Coronary artery (tissue), 2 donors: ENCODE data around the gene TNS3.

Experiments
- DNase-seq: peaks from one replicate; pipeline ENCODE4 v3.0.0-alpha.2; 2017; ENCODE audit warnings: low spot score
- H3K27ac ChIP-seq, 2 donors: fragments of 200-600 bp; sonication (generic); one replicate each; pipeline ENCODE4 v1.5.1; 2016 to 2019
- H3K4me3 ChIP-seq: fragments of 200-600 bp; sonication (generic); 2 replicates; pipeline ENCODE4 v1.5.1; 2016; ENCODE audit warnings: mild to moderate bottlenecking, moderate library complexity
- TF ChIP-seq, protein P1 (sequence below): fragments of 200-600 bp; sonication (generic); IDR thresholded peaks from one replicate; pipeline ENCODE4 v1.5.1; 2019; ENCODE audit warnings: antibody characterized with exemption

The TNS3 gene

DNA sequence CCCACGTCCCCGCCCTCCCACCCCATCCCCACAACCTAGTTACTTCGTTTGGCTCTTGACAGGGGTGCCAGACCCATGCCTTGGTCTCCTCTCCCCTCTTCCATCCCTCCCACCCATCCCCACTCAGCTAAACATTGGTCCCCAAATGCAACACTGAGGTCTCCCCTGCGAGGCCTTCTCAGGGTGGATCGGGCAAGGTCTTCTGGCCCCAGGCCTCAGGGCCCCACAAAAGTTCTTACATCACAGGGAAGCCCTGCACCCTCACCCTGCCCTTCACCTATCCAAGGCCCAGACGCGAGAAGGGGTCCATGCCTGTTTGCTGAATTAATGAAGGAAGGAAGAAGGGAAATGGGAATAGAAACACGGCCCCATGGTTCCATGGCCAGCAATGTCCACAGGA lies 32.0 kb downstream of the TNS3 start:
- TF ChIP-seq, protein P1, sequence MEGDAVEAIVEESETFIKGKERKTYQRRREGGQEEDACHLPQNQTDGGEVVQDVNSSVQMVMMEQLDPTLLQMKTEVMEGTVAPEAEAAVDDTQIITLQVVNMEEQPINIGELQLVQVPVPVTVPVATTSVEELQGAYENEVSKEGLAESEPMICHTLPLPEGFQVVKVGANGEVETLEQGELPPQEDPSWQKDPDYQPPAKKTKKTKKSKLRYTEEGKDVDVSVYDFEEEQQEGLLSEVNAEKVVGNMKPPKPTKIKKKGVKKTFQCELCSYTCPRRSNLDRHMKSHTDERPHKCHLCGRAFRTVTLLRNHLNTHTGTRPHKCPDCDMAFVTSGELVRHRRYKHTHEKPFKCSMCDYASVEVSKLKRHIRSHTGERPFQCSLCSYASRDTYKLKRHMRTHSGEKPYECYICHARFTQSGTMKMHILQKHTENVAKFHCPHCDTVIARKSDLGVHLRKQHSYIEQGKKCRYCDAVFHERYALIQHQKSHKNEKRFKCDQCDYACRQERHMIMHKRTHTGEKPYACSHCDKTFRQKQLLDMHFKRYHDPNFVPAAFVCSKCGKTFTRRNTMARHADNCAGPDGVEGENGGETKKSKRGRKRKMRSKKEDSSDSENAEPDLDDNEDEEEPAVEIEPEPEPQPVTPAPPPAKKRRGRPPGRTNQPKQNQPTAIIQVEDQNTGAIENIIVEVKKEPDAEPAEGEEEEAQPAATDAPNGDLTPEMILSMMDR: no peak
- no peak for DNase-seq
- Histone ChIP-seq H3K27ac (no peak overlapping the region), H3K4me3 (no peak overlapping the region)

DNA sequence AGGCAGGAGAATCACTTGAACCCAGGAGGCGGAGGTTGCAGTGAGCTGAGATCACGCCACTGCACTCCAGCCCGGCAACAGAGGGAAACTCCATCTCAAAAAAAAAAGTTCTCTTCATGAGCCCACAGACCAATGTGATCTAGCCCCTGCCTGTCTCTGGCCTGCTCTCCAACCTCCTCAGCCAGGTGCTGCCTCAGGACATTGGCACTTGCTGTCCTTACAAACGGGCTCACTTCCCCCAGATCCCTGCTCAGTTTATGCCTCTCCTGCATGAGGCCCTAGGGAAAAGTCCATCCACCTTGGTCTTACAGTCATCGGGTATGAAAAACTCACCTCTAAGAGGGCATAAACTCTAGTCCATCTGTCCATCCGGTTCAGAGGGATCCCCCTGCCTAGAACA lies 32.5 kb downstream of the TNS3 start:
- DNase-seq: no peak
- Histone ChIP-seq H3K27ac (no peak overlapping the region), H3K4me3 (no peak overlapping the region)
- TF ChIP-seq, protein P1: no peak

DNA sequence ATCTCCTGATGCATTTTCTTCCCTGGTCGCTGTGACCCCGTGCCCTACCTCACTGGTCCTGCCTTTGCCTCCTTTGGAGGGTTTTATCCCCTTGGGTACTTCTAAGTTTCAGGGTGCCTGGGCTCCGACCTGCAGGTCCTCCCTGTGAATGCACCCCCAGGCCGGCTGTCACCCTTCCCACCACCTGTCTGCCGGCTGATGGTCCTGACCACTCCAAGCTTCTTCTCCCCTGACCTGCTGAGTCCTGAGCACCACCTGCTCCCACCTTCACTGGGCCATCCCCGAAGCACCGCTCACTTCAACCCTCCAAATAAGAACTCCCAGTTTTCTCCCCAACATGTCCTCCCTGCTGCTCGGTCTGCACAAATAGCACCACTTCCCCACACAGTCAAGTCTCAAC lies 33.4 kb downstream of the TNS3 start:
- Histone ChIP-seq H3K4me3 (no peak overlapping the region), H3K27ac (no peak overlapping the region)
- TF ChIP-seq, protein P1: no peak
- DNase-seq: no peak

DNA sequence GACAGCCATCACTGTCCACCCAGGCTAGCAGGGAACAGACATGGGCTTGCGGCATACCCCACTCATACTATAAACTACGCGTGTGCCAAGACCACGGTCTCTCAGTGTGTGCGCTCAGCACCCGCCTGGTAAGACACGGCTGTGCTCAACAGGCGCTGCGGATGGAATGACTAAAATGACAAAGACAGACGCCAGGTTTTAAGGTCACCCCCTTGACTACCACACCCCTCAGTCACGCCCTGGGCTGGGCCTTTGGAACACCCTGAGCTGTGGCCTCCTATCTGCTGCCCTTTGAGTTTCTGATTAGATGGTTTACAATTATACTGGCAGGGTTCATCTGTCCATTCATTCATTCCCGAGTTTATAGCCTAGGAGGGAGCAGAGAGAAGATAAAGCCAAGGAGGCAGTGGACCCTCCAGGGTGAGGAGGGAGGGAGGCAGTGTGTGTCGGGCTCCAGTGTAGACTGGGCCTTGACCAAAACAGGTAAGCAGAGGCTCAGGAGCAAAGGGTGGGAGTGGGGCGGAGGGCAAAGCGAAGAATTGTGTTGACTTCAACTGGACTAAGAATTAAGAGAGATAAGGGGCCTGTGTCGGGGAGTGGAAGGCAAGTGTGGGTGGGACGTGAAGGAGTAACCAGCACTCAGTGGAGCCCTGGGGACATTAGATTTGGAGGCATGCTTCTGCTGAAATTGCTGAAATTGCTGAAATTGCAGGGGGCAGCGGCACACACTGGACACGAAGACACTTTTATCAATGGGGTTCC lies 35.0 kb downstream of the TNS3 start:
- Histone ChIP-seq H3K4me3 (no peak overlapping the region), H3K27ac (no peak overlapping the region)
- DNase-seq: no peak
- TF ChIP-seq, protein P1: no peak

DNA sequence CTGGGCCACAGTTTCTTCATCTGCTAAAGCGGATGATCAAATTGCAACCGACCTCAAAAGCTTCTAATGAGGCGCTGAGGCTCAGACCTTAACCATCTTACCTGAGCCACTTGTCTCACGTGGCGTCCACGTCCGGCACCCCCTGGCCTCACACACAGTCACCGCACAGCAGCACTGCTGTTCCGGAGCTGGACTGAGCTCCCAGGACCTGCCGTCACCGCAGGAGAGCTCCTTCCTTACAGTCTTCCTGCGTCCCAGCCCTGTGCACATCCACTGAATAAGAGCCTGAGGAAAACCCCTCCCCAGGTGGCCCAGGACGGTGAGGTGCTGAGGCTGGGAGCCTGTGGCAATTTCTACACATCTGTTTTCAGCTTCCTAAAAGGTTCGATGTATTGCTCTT lies 35.7 kb downstream of the TNS3 start:
- no peak for DNase-seq
- TF ChIP-seq, protein P1: no peak
- Histone ChIP-seq H3K27ac (no peak overlapping the region), H3K4me3 (no peak overlapping the region)

DNA sequence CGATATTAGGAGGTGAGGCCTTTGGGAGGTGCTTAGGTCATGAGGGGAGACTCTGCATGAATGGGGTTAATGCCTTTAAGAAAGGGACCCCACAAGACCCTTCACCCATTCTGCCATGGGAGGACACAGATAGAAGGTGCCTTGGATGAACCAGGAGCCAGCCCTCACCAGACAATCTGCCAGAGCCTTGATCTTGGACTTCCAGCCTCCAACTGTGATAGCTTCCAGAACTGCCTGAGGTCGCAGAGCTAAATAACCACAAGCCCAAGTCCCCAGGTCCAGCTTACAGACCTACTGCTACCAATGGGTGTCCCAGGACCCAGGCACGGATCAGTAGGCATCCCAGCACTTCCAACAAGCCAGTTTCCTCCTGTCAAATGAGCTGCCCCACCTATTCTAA lies 37.5 kb downstream of the TNS3 start:
- Histone ChIP-seq H3K27ac (no peak overlapping the region), H3K4me3 (no peak overlapping the region)
- no peak for DNase-seq
- TF ChIP-seq, protein P1: no peak

DNA sequence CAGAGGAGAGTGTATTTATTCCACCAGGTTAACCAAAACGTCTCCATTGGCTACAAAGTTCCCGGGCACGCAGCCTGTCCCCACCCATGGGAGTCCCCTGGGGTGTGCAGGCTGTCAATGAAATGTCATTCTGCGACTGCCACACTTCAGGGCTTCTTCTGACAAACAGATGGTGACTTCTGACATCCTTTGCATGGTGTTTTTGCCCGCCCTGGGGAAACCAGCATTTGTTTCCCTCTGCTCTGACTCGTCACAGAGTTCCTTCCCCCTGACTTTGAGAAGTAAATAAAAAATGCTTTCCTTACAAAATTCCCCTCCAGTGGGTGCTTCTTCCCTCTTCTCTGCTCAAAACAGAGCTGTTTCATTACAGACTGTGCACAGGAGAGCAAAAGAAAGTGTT lies 38.2 kb downstream of the TNS3 start:
- peak overlapping the region in 1 of 2 donors; percentile 15 for H3K27ac ChIP-seq
- no peak overlapping the region for H3K4me3 ChIP-seq
- no peak for DNase-seq
- TF ChIP-seq, protein P1: no peak
